Germinal center (tissue), 1 donor: ENCODE data around the gene ZC3HAV1L.
"Not testable (repeated sequence)": the region's sequence is repeated elsewhere in the genome, so short reads cannot be mapped to it uniquely, and the experiment has no call there.

Source experiments
- DNase-seq: peaks from one replicate; pipeline ENCODE4 v3.0.0; 2012; ENCODE audit warnings: mixed read lengths, low spot score

The ZC3HAV1L gene, protein sequence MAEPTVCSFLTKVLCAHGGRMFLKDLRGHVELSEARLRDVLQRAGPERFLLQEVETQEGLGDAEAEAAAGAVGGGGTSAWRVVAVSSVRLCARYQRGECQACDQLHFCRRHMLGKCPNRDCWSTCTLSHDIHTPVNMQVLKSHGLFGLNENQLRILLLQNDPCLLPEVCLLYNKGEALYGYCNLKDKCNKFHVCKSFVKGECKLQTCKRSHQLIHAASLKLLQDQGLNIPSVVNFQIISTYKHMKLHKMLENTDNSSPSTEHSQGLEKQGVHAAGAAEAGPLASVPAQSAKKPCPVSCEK

DNA sequence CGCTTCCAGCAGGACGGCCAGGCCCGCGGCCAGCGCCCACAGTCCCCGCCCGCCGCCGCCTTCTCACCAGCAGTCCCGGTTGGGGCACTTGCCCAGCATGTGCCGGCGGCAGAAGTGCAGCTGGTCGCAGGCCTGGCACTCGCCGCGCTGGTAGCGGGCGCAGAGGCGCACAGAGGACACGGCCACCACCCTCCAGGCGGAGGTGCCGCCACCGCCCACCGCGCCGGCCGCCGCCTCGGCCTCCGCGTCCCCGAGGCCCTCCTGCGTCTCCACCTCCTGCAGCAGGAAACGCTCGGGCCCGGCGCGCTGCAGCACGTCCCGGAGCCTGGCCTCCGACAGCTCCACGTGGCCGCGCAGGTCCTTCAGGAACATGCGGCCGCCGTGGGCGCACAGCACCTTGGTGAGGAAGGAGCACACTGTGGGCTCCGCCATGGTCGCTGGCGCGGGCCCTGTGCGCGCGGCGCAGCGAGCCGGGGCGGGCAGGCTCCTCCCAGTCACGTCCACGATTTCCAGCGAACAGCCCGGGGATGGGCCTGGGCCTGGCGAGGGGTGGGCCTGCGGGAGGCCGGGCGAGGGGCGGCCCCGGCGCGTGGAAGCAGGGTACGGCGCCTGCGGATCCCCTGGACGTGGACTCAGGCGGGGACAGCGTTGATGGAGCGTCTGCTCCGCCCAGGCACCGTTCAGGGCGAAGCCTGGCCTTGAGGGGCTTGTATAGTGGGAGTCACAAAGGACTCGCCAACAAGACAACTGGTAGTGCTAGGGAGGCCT, at the start of gene ZC3HAV1L:
Gene ZC3HAV1L (minus strand): TSS at position 457 of the 768 bp plus-strand sequence. CDS start 25 bp downstream, at position 432.
- peak; percentile 63 for DNase-seq

DNA sequence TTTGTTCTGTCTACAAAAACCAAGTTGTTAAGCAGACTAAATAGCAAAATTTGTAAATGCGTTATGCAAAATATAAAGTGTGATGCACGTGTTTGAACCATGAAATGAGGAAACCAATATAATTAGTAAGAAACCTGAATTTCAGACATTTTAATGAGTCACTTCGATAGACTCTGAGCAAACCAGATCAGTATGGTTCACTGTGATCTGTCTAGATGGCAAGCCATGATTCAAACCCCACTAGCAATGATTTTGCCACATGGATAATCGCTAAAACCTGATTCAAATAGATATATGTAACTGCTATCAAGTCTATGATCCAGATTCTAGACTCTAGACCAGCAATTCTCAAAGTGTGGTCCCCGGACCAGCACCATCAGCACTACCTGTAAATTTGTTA, 48.9 kb upstream of the ZC3HAV1L start:
- DNase-seq, result no peak

DNA sequence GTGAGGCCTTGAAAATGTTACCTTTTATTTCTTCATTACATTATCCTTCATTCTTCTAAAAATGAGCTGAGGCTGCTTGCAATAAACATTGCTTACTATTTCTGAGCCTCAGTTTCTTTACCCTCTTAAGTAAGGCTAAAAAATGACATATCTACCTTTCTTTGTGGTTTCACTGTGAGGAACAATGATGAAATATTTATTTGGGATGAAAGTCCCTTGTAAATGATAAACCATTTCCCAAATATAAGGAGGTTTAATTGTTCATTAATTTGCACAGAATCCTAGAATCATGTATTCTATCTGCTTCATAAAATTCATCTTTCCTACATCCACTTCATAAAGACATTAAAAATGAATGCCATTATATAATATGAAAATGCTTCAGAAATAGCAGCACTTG, 45.7 kb upstream of the ZC3HAV1L start:
- DNase-seq, result no peak

DNA sequence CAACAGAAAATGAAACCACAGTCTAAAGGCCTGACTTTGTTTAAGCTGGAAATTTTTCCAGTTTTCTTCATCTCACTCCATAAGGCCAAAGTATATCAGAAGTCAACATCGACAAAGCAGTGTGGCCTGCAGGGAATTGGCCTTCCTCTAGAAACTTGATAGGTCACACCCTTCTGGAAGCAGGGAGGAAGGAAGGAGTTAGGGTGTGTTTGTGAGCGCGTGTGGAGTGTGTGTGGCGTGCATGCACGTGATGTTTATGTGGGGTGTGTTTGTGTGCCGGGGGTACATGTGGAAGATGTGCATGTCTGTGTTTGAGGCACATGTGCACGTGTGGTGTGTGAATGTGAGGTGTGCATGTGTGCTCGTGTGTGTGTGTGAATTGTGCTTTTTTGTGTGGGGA, 45.1 kb upstream of the ZC3HAV1L start:
- DNase-seq, result no peak

DNA sequence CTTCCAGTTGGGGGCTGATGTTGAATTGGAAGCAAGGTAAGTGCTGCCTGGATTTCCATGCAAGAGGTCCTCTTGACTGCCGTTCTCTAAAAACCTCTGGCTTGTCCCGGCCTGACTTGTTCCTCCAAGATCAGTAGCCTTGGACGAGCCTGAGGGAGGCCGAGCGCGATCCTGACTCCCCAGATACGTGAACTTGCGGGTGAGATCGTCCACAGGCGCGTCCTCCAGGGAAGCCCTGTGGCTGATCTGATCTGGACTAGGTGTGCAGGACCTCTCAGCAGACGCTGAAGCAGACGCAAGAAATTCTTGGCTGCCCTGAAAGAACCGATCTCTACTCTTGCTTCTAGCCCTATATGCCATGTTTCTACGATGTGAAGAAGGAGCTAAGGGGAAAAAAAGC, 44.0 kb upstream of the ZC3HAV1L start:
- DNase-seq, result no peak

DNA sequence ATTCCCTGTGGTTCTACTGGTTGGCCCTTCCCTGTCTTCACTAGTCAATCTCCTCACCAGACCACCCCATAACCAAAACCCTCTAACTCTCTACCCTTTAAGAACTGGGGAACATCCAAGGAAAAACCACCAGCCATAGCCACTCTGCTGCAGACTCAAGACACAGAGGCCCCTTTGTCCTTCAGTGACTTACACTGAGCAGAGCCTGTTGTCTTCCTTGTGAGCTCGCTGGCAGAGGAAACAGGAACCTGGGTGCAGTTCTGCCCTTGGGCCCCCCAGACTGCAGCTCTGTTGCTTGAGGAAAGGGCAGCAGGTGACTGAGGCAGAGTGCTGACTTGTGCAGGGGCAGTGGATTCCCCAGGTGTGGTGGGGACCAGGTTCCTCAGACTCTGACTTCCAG, 43.1 kb upstream of the ZC3HAV1L start:
- DNase-seq, result no peak

DNA sequence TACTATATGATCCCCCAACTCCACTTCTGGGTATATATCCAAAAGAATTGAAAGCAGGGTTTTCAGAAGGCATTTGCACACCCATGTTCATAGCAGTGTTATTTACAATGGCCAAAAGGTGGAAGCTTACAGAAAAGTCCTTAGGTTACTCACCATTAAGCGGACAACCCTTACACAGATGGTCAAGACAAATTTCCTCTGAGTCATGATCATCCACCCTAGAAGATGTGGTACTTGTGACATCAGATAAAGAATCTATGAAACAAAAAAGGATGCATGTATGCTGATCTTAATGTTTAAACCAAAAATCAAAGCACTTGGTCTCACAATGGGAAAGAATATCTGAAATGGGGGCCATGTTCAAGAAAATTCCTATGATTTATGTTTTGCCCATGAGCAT, 42.6 kb upstream of the ZC3HAV1L start:
- DNase-seq, result no peak

DNA sequence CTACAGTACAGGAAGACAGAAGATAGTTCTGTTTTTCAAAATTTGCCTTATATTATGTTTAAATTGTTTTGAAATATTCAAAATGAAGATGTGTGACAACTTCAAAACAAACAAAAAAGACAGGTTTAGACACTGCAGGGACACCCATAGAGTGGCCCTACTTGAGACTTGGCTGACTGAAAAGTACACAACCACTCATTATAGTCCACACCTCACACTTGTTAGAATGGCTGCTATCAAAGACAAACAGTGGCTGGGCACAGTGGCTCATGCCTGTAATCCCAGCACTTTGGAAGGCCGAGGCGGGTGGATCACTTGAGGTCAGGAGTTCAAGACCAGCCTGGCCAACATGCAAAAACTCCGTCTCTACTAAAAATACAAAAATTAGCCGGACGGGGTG, 41.9 kb upstream of the ZC3HAV1L start:
- not testable (repeated sequence) for DNase-seq

DNA sequence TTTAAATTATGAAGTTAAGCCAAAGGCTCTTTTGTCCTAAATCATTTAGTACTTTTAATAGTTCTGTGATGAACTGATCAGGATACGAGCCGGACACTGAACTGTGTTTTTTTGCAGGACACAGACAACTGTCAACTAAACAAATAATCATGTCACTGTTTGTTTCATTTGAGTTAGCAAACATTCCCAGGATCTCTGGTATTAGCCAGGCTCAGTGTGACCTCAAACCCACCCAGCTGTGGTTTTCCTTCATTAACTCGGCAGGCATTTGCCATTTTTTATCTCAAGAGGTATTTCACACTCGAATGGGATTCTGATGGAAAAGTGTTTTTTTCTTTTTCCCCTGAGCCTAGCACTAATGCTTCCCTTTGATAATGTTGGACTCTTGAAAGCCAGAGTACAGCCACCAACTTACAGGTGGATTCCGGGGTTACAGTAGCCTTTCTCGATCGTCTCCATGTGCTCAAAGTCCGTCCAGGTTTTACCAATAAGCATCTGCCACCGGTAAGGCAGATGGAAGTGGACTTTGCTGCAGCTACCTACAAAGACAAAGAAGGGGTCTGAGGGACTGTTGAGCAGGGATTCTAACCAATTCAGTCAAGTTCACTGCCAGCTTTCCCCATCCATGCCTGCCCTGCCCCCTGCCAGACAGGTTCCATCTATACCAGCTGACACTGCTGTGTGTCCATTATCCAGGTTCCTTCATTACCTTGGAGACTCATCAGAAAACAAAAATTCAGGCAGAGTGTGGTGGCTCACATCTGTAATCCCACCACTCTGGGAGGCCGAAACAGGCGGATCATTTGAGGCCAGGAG, 40.2 kb upstream of the ZC3HAV1L start:
- DNase-seq, result no peak

DNA sequence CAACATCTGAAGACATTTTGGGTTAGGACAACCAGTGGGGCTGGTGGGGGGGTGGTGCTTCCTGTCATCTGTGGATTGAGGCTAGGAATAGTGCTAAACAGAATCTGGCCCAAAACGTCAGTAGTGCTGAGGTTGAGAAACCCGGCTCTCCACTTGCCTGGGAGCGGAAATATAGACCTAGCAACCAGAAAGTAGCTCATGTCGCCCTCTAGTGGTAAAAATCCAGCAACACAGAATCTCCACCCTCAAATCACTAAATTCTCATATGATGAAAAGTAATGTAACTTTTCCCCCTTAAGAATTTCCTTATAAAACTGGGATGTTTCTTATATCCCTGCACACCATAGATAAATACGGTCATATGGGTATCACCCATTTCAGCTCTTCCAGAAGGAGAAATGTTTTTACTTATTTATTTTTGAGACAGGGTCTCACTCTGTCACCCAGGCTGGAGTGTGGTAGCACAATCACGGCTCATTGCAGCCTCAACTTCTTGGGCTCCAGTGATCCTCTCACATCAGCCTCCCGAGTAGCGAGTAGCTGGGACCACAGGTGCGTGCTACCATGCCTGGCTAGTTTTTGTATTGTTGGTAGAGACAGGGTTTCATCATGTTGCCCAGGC, 39.3 kb upstream of the ZC3HAV1L start:
- DNase-seq, result peak; percentile 71

DNA sequence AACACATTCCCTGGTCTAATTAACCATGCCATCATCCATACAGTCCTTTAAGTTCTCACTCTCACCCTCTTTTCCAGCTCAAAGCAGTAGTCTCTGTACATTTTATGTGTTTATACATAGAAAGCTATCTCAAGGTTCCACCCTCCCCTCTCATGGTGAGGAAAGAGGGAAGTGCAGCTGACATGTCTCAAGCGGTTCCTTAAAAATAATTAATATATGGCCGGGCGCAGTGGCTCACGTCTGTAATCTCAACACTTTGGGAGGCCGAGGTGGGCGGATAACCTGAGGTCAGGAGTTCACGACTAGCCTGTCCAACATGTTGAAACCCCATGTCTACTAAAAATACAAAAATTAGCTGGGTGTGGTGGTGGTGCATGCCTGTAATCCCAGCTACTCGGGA, 37.0 kb upstream of the ZC3HAV1L start:
- DNase-seq, result no peak

DNA sequence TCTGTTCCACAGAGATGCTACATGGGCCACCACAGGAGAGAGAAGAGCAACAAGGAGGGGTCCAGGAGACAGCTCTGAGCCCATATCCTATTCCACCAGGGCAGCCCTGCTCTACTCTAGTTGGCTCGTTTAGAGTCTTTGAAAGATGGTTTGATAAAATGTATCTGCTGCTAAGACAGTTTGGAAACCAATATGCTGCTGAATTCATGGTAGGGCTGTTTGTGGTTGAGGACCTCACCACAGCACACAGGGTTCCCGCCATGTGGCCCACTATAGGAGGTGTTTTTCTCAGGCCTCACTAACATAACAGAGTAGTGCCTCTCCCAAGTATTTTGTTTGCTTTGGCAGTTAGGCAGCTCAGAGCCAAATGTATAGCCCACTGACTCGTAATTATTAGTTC, 35.8 kb upstream of the ZC3HAV1L start:
- DNase-seq, result no peak

DNA sequence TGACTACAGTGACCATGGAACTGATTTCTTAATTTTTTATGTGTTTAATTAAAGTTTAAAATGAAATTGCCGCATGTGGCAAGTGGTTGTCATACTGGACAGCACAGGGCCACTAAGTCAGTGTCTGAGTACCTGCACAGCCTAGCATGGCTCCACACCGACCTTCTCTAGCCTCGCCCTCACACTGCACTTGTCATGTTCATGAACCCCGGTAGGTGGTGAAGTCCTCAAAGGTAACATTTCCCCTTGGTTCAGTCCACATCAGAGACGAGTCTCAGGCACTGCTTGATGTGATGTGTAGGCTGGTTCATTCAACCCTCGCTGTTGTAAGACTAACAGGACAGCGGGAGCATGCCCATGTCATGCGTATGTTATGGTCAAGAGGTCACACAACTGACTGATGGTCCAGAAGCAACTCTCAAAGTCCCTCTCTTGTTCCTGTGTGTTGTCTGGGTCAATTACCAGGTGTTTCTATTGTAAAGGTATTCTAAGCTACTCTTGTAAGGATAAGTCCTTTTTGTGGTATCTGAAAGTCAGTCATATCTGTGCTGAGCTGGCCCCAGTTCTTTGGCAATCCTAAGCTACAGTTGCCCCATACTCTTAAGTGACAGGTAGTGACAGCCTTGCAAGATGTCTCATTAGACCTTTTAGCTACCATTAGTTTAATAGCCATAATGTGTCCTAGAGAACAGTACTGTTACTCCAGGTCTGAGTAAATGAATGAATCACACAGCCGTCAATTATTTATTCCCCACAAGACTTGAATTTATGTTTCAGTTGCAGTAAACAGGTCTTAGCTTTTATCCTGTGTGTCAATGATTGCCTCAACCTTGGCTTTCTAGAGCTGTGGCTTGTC, 32.9 kb upstream of the ZC3HAV1L start:
- no peak for DNase-seq

DNA sequence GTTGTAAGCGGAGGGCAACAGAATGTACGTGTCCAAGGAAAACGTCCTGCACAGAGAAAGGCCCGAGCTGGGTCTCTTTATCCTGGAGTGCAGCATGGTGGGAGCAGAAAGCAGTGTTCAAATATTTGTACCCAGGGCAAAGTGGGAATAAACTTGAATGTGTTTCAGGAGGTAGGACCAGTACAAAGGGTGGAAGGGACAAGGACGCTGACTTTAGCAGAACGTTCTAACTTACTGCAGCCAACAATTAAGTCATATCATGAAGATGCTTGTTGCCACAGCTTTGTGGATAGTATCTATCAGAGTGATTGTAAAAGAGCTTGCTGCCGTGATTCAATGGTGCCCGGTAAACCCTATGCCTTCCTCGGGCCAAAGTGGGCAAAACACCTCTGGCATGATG, 30.5 kb upstream of the ZC3HAV1L start:
- no peak for DNase-seq

DNA sequence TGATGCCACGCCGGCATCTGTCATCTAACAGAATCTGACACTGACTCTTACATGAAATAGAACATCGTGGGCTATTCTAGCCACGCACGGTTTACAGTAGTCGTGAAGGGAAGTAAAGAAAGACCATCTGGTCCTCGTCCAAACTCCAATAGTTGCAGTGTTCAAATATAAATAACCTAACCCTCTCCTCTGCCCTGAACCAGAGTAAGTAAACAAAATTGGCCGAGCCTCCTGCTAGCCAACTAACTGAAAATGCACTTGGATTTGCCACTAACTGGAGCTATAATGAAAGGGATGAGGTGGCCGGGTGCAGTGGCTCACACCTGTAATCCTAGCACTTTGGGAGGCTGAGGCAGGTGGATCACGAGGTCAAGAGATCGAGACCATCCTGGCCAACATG, 29.5 kb upstream of the ZC3HAV1L start:
- DNase-seq, result no peak

DNA sequence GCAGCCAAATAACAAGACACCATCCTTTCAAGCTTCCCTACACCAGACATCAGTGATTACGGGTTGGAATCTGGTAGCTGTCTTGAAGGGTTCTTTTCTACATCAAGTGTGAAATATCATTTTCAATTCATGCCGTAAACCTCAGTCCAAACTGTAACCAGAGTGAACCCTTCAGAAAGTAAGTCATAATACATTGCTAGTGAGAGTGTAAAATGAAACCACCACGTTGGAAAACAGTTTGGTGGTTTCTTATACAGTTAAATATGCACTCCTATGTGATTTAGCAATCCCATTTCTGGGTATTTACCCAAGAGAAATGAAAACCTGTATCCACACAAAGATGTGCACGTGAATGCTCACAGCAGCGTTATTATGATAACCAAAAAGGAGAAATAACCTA, 25.6 kb upstream of the ZC3HAV1L start:
- DNase-seq, result no peak

DNA sequence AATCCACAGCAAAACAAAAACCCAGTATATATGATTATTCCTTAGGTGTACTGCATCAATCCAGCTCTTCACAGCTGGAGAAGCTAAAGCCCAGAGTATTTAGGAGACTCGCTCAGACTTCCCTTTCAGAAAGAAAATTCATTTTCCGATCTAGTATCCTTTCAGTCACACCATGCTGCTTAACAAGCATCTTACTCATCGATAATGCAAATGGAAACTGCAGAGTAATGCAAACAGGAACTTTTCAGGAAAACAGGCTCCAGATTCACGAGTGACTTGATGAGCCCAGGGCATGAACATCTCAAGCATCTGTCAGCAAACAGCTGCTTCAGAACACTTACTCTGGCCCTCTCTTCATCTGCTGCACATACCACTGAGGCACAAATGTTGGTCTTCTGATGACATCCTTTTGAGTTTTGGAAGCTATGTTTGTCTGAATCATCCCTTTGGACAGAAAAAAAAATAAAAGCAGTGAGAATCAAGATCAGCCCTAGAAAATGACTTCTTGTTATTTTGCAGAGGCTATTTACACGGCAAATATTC, 24.9 kb upstream of the ZC3HAV1L start:
- no peak for DNase-seq

DNA sequence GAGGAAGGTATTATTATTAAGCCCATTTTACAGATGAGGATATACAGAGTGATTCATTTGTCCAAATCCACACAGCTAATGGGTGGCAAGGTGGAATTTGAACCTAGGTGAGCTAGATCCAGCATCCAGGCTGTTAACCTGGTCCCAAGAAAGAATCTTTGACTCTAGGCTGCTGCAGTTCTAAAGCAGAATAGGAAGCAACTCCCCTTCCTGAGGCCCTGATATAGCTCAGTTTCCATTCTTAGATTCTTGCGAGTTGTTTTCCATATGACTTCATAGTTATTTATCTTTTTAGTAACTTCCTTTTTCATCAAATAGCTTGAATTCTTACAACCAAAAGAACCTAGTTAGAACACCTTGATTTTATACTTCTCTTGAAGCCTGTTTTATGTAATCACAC, 24.1 kb upstream of the ZC3HAV1L start:
- no peak for DNase-seq

DNA sequence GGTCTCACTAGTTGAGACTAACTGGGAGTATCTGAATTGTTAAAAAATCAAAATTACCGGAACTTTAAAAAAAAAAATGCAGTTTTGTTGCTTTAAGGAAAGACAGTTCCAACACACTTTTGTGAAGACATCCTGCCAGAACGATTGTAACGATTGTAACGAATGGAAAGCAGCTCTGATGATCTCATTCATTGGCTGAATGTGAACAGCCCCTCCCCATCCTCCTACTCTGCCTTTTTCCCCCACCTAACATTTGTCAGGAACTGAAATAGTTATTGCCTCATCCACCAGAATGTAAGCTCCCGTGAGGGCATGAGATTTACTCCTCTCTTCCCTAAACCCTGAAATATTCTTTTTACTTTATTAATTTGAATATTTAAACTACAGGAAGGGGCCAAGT, 23.1 kb upstream of the ZC3HAV1L start:
- DNase-seq, result no peak

DNA sequence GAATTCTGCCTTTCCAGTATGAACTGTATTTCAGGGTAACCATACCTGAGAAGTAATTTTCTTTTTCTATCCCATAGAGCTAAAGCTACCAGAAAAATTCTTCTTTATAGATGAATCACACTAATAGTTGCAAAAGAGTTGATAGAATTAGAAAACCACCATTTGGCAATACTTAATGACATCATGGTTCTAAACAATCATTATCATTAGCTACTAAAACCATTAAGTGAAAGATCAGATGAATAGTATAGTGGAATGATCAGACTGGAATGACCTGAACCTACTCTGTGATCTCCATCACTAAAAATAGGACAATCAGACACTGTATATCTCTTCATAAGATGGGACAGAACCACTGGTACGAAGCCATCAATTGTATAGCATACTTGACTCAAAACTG, 19.8 kb upstream of the ZC3HAV1L start:
- no peak for DNase-seq

DNA sequence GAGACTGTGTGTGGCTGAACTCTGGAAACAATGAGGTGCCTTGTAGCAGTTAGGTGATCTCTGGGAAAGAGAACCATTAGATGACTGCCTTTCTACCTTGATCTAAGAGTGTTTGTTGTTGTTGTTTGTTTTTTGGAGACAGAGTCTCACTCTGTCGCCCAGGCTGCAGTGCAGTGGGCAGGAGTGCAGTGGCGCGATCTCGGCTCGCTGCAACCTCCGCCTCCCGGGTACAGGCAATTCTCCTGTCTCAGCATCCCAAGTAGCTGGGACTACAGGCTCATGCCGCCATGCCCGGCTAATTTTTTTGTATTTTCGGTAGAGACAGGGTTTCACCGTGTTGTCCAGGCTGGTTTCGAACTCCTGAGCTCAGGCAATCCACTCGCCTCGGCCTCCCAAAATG, 18.8 kb upstream of the ZC3HAV1L start:
- DNase-seq, result not testable (repeated sequence)
